K562 (cell line): ENCODE results near the gene PRDM1. TPM values are rescaled to one million over a fixed set of nuclear protein-coding genes. Genes with fewer than 3 reads are reported as not detected.
A peak's percentile ranks its signal among the peaks of the same experiment; 100 is the strongest.

ENCODE experiments used
- CBX8 ChIP-seq: fragments of 200-600 bp; sonication (generic); IDR thresholded peaks from 2 replicates; pipeline ENCODE4 v1.6.1; 2012; ENCODE audit warnings: borderline replicate concordance, mixed run types, low read depth, mild to moderate bottlenecking, moderate library complexity, mixed read lengths, low read length, control low read depth, inconsistent platforms; ENCODE audit not compliant: poor library complexity, severe bottlenecking; ENCODE audit errors: extremely low read depth
- EZH2 ChIP-seq: IDR thresholded peaks from 2 replicates; pipeline ENCODE4 v1.6.1; 2012; ENCODE audit warnings: low read depth, mild to moderate bottlenecking, inconsistent platforms, low read length, borderline replicate concordance
- FOXK1 ChIP-seq: sonication (generic); formaldehyde crosslinking; IDR thresholded peaks from 2 replicates; pipeline ENCODE4 v1.8.0; 2022; ENCODE audit warnings: missing genetic modification reagents, mild to moderate bottlenecking, borderline replicate concordance
- IFI16 ChIP-seq: fragments of 250-450 bp; sonication (Bioruptor Pico); IDR thresholded peaks from 2 replicates; pipeline ENCODE4 v2.1.2; 2022; ENCODE audit warnings: mild to moderate bottlenecking, inconsistent platforms
- STAT5A ChIP-seq: IDR thresholded peaks from 2 replicates; pipeline ENCODE4 v1.6.1; 2012; ENCODE audit warnings: low read length, inconsistent platforms, borderline replicate concordance
- ZNF239 ChIP-seq: fragments of 250-450 bp; sonication (Bioruptor Pico); IDR thresholded peaks from 2 replicates; pipeline ENCODE4 v1.4.0; 2020; ENCODE audit warnings: mild to moderate bottlenecking
- ZNF785 ChIP-seq: fragments of 250-450 bp; sonication (Bioruptor Pico); IDR thresholded peaks from 2 replicates; pipeline ENCODE4 v1.4.0; 2020; ENCODE audit warnings: mild to moderate bottlenecking
- polyA plus RNA-seq, 8 experiments: library from polyadenylated mRNA; depleted of rRNA in 4 of 8; stranded (reverse) in 5 of 8; unstranded in 3 of 8; fragments of >200 nt; fragmentation: Nextera tagmentation in 2 of 8; fragmentation: Illumina TruSeq in 1 of 8; extraction: Ambion mirVana in 2 of 8; extraction: Trizol in 1 of 8; gene quantifications; 2 replicates each; pipeline versions ENCODE4 v1.2.1 to v1.2.3, GENCODE V29; 2011 to 2014; ENCODE audit warnings: inconsistent platforms in 1 of 8, missing spikeins in 1 of 8
- total RNA-seq, 7 experiments: library from RNA; depleted of rRNA in 6 of 7; stranded (reverse); fragments of >200 nt in 6 of 7; fragmentation: Illumina TruSeq in 2 of 7; extraction: Trizol in 2 of 7; gene quantifications; 2 replicates each; pipeline versions ENCODE4 v1.2.1 to v1.2.3, GENCODE V29; 2011 to 2021; ENCODE audit warnings: low replicate concordance in 1 of 7
- TF ChIP-seq, protein P1 (sequence below), 2 experiments: fragments of 450-650 bp in 1 of 2; sonication (generic) in 1 of 2; formaldehyde crosslinking in 1 of 2; IDR thresholded peaks; 2 replicates each; pipeline versions ENCODE4 v1.7.1 to v1.9.0; 2016 to 2022; ENCODE audit warnings: inconsistent platforms in 1 of 2, mild to moderate bottlenecking in 1 of 2, missing genetic modification reagents in 1 of 2
- TF ChIP-seq, protein P2 (sequence below): fragments of 450-650 bp; IDR thresholded peaks from 2 replicates; pipeline ENCODE4 v1.6.1; 2018; ENCODE audit not compliant: partially characterized antibody
- TF ChIP-seq, protein P3 (sequence below): fragments of 250-450 bp; sonication (Bioruptor Pico); IDR thresholded peaks from 2 replicates; pipeline ENCODE4 v1.4.0; 2020; ENCODE audit warnings: mild to moderate bottlenecking, moderate library complexity
- TF ChIP-seq, protein P4 (sequence below): fragments of 250-450 bp; sonication (Bioruptor Pico); IDR thresholded peaks from 2 replicates; pipeline ENCODE4 v1.5.0; 2020; ENCODE audit warnings: mild to moderate bottlenecking, borderline replicate concordance

The PRDM1 gene
- total and polyA plus RNA-seq, 9 of the 15 experiments (the other 6 are each of a cell fraction or from before 2014, with no cell fraction given), result 0.09 to 0.89 (median 0.27) TPM

DNA sequence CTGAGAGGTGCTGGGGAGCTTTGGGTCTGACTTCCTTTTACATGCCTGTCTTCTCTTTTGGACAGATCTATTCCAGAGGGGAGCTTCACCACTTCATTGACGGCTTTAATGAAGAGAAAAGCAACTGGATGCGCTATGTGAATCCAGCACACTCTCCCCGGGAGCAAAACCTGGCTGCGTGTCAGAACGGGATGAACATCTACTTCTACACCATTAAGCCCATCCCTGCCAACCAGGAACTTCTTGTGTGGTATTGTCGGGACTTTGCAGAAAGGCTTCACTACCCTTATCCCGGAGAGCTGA lies 13.1 kb downstream of the PRDM1 start (continued):
- TF ChIP-seq, protein P1, sequence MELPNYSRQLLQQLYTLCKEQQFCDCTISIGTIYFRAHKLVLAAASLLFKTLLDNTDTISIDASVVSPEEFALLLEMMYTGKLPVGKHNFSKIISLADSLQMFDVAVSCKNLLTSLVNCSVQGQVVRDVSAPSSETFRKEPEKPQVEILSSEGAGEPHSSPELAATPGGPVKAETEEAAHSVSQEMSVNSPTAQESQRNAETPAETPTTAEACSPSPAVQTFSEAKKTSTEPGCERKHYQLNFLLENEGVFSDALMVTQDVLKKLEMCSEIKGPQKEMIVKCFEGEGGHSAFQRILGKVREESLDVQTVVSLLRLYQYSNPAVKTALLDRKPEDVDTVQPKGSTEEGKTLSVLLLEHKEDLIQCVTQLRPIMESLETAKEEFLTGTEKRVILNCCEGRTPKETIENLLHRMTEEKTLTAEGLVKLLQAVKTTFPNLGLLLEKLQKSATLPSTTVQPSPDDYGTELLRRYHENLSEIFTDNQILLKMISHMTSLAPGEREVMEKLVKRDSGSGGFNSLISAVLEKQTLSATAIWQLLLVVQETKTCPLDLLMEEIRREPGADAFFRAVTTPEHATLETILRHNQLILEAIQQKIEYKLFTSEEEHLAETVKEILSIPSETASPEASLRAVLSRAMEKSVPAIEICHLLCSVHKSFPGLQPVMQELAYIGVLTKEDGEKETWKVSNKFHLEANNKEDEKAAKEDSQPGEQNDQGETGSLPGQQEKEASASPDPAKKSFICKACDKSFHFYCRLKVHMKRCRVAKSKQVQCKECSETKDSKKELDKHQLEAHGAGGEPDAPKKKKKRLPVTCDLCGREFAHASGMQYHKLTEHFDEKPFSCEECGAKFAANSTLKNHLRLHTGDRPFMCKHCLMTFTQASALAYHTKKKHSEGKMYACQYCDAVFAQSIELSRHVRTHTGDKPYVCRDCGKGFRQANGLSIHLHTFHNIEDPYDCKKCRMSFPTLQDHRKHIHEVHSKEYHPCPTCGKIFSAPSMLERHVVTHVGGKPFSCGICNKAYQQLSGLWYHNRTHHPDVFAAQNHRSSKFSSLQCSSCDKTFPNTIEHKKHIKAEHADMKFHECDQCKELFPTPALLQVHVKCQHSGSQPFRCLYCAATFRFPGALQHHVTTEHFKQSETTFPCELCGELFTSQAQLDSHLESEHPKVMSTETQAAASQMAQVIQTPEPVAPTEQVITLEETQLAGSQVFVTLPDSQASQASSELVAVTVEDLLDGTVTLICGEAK (IDR thresholded peaks at IDR 0.05), result no peak
- TF ChIP-seq, protein P1 (CRISPR knock-in tag; IDR thresholded peaks at IDR 0.05), result no peak
- TF ChIP-seq ZNF785 (CRISPR knock-in tag) (no peak), EZH2 (no peak), STAT5A (no peak), FOXK1 (CRISPR knock-in tag) (no peak), CBX8 (no peak), ZNF239 (CRISPR knock-in tag) (no peak), IFI16 (no peak)
- TF ChIP-seq, protein P2, sequence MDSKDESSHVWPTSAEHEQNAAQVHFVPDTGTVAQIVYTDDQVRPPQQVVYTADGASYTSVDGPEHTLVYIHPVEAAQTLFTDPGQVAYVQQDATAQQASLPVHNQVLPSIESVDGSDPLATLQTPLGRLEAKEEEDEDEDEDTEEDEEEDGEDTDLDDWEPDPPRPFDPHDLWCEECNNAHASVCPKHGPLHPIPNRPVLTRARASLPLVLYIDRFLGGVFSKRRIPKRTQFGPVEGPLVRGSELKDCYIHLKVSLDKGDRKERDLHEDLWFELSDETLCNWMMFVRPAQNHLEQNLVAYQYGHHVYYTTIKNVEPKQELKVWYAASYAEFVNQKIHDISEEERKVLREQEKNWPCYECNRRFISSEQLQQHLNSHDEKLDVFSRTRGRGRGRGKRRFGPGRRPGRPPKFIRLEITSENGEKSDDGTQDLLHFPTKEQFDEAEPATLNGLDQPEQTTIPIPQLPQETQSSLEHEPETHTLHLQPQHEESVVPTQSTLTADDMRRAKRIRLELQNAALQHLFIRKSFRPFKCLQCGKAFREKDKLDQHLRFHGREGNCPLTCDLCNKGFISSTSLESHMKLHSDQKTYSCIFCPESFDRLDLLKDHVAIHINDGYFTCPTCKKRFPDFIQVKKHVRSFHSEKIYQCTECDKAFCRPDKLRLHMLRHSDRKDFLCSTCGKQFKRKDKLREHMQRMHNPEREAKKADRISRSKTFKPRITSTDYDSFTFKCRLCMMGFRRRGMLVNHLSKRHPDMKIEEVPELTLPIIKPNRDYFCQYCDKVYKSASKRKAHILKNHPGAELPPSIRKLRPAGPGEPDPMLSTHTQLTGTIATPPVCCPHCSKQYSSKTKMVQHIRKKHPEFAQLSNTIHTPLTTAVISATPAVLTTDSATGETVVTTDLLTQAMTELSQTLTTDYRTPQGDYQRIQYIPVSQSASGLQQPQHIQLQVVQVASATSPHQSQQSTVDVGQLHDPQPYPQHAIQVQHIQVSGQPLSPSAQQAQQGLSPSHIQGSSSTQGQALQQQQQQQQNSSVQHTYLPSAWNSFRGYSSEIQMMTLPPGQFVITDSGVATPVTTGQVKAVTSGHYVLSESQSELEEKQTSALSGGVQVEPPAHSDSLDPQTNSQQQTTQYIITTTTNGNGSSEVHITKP, result peak; percentile 54
- TF ChIP-seq, protein P3, sequence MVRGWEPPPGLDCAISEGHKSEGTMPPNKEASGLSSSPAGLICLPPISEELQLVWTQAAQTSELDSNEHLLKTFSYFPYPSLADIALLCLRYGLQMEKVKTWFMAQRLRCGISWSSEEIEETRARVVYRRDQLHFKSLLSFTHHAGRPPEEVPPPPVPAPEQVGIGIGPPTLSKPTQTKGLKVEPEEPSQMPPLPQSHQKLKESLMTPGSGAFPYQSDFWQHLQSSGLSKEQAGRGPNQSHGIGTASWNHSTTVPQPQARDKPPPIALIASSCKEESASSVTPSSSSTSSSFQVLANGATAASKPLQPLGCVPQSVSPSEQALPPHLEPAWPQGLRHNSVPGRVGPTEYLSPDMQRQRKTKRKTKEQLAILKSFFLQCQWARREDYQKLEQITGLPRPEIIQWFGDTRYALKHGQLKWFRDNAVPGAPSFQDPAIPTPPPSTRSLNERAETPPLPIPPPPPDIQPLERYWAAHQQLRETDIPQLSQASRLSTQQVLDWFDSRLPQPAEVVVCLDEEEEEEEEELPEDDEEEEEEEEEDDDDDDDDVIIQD (CRISPR knock-in tag), result no peak
- TF ChIP-seq, protein P4, sequence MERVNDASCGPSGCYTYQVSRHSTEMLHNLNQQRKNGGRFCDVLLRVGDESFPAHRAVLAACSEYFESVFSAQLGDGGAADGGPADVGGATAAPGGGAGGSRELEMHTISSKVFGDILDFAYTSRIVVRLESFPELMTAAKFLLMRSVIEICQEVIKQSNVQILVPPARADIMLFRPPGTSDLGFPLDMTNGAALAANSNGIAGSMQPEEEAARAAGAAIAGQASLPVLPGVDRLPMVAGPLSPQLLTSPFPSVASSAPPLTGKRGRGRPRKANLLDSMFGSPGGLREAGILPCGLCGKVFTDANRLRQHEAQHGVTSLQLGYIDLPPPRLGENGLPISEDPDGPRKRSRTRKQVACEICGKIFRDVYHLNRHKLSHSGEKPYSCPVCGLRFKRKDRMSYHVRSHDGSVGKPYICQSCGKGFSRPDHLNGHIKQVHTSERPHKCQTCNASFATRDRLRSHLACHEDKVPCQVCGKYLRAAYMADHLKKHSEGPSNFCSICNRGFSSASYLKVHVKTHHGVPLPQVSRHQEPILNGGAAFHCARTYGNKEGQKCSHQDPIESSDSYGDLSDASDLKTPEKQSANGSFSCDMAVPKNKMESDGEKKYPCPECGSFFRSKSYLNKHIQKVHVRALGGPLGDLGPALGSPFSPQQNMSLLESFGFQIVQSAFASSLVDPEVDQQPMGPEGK (CRISPR knock-in tag), result no peak
